ENCODE data around the gene TTR. TPM values are rescaled to one million over a fixed set of nuclear protein-coding genes. Genes with fewer than 3 reads are reported as not detected.

TTR gene
- polyA plus RNA-seq (ENCODE audit: insufficient read length) = not detected

DNA sequence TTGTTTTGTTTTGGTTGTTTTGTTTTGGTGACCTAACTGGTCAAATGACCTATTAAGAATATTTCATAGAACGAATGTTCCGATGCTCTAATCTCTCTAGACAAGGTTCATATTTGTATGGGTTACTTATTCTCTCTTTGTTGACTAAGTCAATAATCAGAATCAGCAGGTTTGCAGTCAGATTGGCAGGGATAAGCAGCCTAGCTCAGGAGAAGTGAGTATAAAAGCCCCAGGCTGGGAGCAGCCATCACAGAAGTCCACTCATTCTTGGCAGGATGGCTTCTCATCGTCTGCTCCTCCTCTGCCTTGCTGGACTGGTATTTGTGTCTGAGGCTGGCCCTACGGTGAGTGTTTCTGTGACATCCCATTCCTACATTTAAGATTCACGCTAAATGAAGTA, at the start of gene TTR:
TTR (plus strand) TSS at position 250 of the 400 bp plus-strand sequence; CDS start at position 276, 26 bp downstream.
- DNase-seq (ENCODE audit: low read depth) = no peak

DNA sequence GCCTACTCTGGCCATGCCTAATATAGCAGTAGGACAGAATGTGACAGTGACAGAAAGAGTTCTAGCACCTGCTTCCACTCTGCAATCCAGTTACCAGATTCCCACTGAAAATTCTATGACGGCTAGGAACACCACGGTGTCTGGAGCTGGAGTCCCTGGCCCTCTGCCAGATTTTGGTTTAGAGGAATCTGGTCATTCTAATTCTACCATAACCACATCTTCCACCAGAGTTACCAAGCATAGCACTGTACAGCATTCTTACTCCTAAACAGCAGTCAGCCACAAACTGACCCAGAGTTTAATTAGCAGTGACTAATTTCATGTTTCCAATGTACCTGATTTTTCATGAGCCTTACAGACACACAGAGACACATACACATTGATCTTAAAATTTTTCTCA, 45.2 kb upstream of the TTR start:
- DNase-seq (ENCODE audit: low read depth) = no peak

DNA sequence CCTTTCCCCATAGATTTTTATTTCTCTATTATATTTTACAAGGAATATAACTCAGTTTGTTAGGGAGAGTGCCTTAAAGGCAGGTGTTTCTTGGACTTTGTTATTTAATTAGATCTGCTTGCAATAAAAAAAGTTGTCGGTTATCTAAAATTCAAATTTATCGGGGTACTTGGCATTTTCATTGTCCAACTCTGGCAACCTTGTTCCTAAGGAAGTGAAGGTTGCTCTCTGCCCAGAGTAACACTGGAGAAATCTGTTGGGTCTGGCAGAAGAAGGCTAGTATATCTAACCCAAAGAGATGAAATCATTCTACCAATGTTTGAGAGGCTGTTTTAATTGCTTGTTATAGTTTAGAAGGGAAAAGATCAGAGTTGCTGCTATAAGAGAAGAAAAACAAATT, 42.8 kb upstream of the TTR start:
- DNase-seq (ENCODE audit: low read depth) = no peak

DNA sequence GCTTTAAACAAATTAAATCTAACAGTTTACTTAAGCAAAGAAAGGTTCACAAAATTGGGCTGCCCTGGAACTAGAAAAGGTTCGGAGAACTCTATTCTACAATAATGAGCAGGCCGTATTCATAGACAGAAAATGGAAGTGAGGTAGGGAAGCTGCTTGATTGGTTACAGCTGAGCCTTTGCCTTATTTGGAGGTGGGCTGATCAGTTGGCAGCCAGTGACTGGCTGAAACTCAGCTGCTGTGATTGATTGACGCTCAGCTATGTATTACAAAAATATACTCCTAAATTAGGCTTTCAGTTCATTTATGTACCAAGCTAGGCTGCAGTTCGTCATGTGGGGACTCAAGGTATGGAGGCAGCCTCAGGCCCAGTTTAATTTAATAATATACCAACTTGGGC, 42.3 kb upstream of the TTR start:
- DNase-seq (ENCODE audit: low read depth) = no peak

DNA sequence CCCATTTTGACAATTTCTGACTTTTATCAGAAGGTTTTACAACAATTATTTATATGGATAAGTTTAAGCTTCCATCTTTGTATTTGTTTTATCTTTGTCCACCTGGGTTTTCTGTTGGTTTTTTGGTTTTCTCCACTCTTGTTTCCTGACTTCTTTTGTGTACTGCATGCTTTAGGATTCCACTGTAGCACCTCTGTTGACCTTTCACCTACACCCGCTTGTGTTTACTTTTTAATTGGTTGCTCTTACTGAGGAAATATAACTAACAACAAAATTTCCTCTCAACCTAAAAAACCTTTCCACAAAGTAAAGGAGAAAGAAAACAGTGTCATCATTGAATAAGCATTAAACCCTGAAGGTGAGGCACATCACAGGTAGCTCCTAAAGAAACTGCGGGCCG, 39.8 kb upstream of the TTR start:
- no peak for DNase-seq (ENCODE audit: low read depth)

DNA sequence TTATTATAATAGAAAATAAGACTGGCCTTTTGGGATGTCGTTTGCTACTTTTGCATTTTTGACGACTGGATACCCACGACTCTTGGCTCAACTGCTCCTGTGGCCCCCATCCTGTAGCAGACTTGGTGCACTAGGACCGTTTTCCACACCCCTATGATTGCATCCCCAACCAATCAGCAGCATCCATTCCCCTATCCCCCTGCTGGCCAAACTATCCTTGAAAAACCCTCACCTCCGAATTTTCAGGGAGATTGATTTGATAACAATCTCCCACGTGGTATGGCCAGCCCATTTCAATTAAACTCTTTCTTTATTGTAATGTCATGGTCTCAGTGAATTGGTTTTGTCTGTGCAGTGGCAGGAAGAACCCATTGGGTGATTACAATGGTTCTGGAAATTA, 37.9 kb upstream of the TTR start:
- DNase-seq (ENCODE audit: low read depth) = no peak

DNA sequence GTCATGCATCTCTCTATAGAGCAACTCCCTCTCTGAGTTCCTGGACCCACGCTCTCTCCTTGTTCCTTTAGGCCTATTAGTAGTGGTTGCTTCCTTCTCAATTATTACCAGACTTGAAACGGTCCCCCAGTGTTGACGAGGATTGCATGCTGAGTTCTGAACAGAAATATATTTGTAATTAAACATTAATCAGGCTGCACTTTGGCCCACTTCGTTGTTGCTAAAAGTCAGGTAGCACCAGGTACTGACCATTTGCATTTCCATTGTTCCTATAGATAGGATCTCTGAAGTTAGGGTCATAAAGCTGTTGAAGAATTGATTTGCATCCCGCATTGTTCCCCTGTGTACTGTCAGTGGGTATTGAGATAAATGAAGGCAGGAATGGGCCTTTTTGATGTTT, 36.9 kb upstream of the TTR start:
- no peak for DNase-seq (ENCODE audit: low read depth)

DNA sequence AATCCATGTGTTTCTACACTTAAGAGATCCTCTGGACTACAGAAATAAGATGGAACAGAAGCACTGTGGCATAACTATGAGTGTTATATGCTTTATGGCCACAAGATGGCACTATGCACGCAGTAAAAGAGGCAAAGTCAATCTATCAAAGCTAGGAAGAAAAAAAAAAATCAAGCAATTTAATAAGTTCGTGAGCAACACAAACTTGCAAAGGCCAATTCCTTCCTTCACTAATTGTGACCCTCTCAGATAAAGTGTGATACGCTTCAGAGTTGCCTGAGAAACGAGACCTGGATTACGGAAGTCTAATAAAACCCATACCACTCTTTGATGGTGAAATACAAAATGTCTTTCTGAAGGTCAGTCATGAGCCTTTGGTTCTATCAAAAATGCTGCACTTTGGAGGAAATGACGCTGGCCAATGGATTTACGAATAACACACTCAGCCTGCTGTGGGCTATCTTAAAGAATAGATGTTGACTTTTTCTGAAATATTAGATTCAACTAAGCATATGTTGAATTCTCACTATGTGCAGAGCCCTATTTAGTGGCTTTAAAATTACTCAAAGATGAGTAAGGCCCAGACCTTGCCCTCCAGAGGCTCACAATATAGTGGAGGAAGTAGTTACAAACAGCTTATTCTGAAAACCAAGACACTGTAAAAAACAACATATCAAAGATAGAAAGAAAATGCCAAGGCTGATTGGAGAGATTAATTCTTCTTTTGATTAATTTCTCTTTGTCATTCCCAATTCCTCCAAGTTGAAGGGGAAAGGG, 35.5 kb upstream of the TTR start:
- peak; percentile 49 for DNase-seq (ENCODE audit: low read depth)

DNA sequence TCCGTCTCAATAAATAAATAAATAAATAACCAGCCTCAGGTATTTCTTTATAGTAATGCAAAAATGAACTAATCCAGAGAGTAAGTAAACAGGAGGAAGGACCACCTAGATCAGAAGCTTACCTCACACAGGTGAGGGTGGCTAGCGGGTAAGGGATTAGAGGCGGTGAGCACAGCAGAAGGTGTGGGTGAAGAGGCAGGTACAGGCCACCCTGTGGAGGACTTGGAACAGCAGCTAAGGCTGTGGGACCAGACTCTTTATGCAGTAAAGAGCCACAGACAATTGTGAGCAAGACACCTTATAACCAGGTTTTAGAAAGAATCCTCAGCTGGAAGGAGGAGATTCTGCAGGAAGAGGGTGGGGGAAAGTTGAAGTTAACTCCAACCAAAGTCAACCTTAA, 34.2 kb upstream of the TTR start:
- DNase-seq (ENCODE audit: low read depth) = no peak

DNA sequence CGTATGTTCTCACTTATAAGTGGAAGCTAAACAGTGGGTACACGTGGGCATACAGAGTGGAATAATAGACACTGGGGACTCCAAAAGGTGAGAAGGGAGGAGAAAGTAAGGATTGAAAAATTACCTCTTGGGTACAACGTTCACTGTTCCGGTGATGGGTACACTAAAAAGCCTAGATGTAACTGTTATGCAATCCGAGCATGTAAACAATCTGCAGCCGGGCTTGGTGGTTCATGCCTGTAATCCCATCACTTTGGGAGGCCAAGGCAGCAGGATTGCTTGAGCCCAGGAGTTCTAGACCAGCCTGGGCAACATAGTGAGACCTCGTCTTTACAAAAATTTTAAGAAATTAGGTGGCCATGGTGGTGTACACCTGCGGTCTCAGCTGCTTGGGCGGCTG, 33.1 kb upstream of the TTR start:
- DNase-seq (ENCODE audit: low read depth) = no peak

DNA sequence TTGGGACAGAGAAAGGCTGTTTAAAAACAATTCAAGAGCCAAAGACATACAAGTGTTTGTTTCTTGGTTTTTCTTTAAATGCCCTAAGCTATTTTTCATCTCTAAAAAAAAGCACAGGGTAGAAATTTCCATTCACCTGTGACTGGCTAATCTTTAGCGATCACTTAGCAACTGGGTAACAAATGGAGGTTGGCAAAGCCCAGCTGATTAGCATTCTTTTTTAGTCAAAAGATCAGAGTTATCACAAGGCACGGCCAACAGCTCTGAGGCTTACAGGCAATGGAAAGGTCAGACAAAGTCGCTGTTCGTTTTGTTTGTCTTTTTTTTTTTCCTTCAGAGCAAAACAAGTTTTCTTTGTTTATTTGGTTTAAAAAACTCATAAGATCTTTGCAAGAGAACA, 29.0 kb upstream of the TTR start:
- no peak for DNase-seq (ENCODE audit: low read depth)

DNA sequence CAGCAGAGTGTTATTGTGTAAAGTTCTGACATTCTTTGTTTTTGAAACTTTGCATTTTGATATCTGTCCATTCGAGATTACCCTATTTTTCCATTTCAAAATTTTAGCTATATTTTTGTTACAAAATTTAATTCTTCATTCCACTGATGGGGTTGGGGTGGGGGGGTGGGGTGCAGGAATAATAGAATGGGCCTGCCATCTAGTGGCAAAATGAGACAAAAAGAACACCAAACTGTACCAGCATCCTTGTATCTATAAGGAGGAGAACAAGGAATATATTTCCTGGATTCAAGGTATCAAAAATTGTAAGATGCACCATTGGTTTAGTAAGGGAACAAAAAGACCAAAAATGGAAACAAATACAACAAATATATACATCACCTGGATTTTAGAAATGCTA, 27.9 kb upstream of the TTR start:
- no peak for DNase-seq (ENCODE audit: low read depth)

DNA sequence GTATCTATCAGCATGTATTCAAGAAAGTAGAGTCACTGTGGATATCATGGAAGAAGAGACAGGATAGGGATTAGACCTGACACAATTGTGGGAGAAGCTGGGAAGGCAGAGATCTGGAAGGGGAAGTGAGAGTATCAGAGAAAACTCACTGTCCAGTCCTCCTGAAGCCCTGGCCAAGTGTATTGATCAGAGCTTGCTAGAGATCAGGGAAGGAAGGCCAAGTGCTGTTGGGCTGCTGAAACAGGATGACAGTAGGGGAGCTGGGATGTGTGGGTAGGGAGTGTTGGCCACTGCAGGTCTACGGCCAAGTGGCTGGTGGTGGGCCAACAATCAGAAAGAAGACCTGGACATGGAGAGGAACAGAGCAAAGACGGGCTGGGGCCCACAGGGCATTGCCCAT, 26.3 kb upstream of the TTR start:
- no peak for DNase-seq (ENCODE audit: low read depth)

DNA sequence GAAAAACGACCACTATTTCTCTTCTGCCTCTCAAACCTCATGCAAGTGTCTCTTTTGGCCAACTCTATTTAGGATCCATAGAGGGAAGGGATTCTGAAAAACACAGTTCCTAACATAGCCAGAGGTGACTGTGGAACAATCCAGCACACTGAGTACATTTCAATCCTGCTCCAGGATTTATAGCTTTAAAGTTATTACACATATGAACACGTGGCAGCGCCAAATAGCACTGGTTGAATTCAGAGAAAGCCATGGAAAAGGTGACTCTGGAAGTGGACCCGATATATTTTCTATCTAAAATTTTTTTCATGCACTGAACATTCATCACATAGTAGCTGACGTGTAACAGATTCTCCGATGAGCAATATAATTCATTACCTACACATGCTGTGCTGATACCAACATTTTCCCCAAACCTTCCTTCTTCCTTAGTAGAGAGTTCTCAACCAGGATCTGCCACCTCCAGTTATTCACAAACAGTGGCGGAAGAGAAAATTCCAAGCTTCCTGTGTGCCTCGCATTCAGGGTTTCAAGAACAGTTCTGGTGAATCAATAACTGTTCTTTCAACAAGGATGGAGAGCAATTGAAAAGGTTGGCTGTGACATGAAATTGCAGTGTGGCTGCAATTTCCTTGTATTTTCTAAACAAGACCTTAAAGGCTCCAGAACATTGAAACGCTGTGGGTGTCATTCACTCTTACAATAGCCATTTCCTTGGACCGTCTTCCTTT, 25.7 kb upstream of the TTR start:
- no peak for DNase-seq (ENCODE audit: low read depth)

DNA sequence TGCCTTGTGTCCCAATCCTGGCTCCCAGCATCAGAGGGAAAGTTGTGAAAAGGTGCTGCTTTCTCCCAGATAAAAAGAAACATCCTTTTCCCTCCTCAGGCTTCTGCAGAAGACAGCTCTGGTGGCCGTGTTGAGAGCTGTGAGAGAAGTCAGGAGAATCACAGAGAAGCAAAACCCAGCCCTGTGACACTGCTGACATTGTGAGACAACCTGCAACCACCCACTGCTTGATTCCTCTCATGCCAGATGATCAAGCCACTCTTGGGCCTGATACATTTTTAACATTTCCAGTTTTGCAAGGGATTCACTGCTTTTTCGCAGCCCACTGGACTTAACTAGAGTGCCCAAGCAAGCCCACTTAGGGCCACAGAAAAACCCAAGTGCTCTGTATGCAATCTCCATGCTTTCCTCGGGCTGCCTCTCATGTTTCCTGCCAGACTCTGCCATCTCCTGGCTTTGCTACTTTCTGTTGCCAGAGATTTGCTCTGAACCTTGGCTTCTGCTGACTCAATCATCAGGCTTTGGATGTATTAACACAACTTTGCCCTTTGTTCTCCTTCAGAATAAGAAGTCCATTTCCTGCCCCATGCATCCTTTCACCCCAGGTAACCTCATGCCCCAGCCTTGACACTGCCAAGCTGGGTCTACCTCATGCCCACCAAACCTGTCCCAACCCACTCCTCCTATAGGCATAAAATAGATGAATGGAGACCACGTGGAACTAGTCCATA, 24.9 kb upstream of the TTR start:
- DNase-seq (ENCODE audit: low read depth) = no peak

DNA sequence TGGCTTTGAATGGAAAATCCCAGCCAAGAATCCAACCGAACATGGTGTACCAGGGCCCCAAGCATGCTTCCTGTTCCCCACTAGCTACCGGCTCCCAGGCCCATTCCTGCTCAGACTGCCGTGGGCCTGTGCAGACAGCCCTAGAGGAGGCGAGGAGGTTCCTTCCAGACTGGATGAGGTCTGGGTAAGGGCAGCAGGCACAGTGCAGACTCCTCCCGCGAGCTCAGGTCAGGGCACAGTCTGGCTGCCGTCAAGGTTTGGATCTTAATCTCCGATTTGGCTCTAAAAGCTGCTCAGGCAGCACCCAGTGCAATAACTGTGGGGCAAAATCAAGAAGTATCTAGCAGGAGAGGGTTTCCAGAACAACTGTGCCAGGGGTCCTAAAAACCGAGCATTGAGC, 19.3 kb upstream of the TTR start:
- no peak for DNase-seq (ENCODE audit: low read depth)

DNA sequence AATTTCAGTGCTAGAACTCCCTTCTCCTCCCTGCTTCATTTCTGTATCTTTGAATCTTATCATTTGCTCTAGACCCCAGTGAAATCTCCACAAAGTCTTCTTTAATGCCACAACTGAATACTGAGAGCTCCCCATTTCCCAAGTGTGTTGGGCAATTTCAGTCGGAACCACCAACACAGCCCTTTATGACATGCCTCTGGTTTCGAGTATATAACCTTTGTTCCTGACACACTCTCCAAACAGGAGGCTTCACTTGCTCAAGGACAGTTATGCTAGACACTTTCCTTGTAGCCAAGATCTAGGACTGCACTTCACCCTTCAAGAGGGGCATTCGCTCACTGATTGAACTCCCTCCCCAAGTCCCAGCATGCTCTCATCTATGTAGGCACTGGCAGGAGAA, 18.6 kb upstream of the TTR start:
- no peak for DNase-seq (ENCODE audit: low read depth)

DNA sequence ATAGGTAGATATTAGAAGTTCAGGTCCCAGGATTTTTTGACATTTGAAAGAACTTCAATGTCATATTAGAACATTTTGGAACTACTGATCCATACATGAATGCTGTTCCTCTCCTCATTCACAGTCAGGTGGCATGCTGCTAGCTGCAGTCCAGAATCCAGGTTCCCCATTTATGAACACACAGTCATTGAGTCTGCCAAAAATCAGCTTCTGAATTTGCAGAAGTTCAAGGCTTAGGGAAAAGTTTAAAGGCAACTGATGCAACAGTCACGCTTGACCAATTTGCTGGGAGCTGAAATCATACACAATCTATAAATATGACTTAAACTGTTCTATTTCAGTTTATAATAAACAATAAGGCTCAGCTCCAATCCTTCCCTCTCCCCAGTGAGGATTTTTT, 17.3 kb upstream of the TTR start:
- DNase-seq (ENCODE audit: low read depth) = no peak

DNA sequence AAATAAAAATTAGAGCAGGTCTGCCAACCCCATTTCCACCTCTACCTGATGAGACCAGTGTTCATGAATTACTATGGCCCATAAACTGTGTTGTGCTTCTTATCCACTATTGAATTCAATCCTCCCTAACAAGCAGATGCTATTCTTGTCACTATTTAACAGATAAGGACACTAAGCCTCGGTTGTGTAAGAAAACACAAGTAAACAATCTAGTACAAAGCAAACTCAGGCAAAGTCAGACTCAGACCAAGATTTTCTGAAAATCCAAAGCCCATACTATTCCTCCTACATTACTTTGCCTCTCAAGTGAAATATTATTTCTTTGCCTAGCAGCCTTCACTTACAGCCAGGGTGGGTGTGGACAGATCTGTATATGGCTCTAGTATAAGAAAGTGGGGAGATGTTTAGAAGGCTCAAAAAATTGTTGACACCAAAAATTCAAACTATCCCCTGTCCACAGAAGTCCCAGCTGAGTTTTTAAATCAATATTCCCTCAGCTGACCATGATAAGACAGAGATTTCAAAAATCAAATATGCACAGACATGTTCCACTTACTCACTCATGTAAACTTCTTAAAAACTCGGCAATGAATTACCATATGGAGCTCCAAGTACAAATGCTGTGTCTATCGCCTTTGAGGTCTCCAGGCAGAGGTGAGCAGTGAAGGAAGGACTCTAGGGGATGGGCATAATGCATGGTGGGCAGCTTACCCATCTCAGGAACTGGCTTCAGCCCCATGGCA, 16.0 kb upstream of the TTR start:
- DNase-seq (ENCODE audit: low read depth) = no peak

DNA sequence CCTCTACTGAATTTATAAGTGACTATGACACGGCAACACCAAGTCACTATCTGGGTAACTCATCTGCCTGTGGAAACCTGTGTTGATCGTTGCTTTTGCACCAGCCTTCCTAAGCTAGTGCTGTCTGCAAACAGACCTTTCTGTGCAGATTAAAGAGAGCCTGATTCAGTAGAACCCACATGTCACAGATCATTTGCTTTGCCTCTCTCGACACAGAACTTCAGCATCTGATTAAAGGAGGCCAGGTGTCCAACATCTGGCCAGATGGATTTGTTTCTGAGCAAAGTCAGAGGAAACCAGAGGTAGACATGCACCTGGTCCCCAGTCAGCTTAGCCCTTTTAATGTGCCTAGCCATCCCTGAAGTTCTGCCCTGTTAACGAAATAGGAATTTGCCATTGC, 15.0 kb upstream of the TTR start:
- no peak for DNase-seq (ENCODE audit: low read depth)

DNA sequence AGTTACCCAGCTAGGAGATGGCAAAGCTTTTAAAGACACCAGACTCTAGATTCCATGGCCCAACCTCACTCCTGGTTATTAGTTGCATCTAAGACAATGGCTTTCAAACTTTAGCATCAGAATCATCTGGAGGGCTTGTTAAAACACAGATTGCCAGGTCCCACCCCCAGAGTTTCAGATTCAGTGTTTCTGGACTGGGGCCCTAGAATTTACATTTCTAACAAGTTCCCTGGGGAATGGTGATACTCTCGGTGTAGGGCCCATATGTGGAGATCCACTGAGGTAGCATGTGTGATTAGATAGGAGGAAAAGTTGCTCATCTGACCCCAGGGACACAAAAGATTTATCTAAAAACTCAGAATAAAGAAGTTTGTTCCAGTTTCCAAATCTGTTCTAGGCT, 14.5 kb upstream of the TTR start:
- DNase-seq (ENCODE audit: low read depth) = no peak

DNA sequence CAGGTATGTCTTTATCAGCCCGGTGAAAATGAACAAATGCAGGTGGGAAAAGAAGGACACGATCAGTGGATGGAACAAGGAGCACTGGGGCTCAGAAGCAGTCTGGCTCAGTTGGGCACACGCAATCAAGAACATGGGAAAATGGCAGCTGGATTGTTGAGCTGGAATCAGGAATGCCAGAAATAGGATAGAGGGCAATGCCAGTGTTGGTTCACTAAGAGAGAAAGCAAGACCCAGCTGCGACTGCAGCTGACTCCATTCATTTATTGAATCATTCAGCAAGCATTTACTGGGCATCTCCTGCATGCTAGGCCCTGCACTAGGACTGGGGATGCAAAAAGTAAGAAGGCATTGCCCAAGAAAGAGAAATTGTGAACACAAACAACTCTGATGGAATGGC, 13.6 kb upstream of the TTR start:
- no peak for DNase-seq (ENCODE audit: low read depth)

Data from forelimb muscle (tissue), 1 donor.